Large intestine (tissue), 12 donors: ENCODE data around the gene ABCB8. TPM values are rescaled to one million over a fixed set of nuclear protein-coding genes. Genes with fewer than 3 reads are reported as not detected.
A peak's percentile ranks its signal among the peaks of the same experiment; 100 is the strongest.

Experiments used
- DNase-seq, 2 donors: peaks; one replicate each; pipeline versions ENCODE4 v3.0.0 to v3.0.0-alpha.2; 2013
- H3K27ac ChIP-seq: one replicate; pipeline ENCODE4 v1.5.1; 2013; ENCODE audit warnings: low read length
- H3K27me3 ChIP-seq: 2 replicates; pipeline ENCODE4 v1.6.1; 2013; ENCODE audit warnings: low read length; ENCODE audit not compliant: control insufficient read depth, insufficient read depth
- H3K36me3 ChIP-seq: 2 replicates; pipeline ENCODE4 v1.6.1; 2013; ENCODE audit warnings: low read length; ENCODE audit not compliant: control insufficient read depth, insufficient read depth
- H3K4me1 ChIP-seq: one replicate; pipeline ENCODE4 v1.6.1; 2013; ENCODE audit warnings: low read length; ENCODE audit not compliant: control insufficient read depth, insufficient read depth
- H3K4me3 ChIP-seq: one replicate; pipeline ENCODE4 v1.5.1; 2013; ENCODE audit warnings: low read length
- H3K9me3 ChIP-seq: one replicate; pipeline ENCODE4 v1.6.1; 2013; ENCODE audit warnings: mild to moderate bottlenecking, low read depth, low read length, moderate library complexity; ENCODE audit not compliant: control insufficient read depth
- WGBS: methylation state at CpG from one replicate; pipeline ENCODE4 v1.1.5; 2013; ENCODE audit warnings: low lambda C conversion rate; ENCODE audit not compliant: insufficient coverage; 5-methylcytosine and 5-hydroxymethylcytosine counted together
- long read RNA-seq, 11 donors: transcript quantifications; one replicate each; lab custom pipeline, GENCODE V29; 2026
- polyA plus RNA-seq: library from polyadenylated mRNA; unstranded; fragments of 120-200 nt; gene quantifications from one replicate; pipeline ENCODE4 v1.2.1, GENCODE V29; 2013

The ABCB8 gene
- 24.2 TPM for polyA plus RNA-seq
- long read RNA-seq, donor 1, full-length matches to known transcripts, result 2 of 2 reads
- long read RNA-seq, donor 1, partial matches to known transcripts, result 0 of 2 reads
- long read RNA-seq, donor 1, other reads (novel, unspliced or antisense), result 0 of 2 reads
- long read RNA-seq, donor 2, partial matches to known transcripts, result 0 of 1 reads
- long read RNA-seq, donor 2, other reads (novel, unspliced or antisense), result 0 of 1 reads
- long read RNA-seq, donor 3, full-length matches to known transcripts, result 1 of 6 reads
- long read RNA-seq, donor 3, partial matches to known transcripts, result 5 of 6 reads
- long read RNA-seq, donor 3, other reads (novel, unspliced or antisense), result 0 of 6 reads
- long read RNA-seq, donor 4, result 0 reads
- long read RNA-seq, donor 5, full-length matches to known transcripts, result 1 of 1 reads
- long read RNA-seq, donor 5, partial matches to known transcripts, result 0 of 1 reads
- long read RNA-seq, donor 5, other reads (novel, unspliced or antisense), result 0 of 1 reads
- long read RNA-seq, donor 6, full-length matches to known transcripts, result 3 of 3 reads
- long read RNA-seq, donor 6, partial matches to known transcripts, result 0 of 3 reads
- long read RNA-seq, donor 6, other reads (novel, unspliced or antisense), result 0 of 3 reads
- long read RNA-seq, donor 7, result 0 reads
- long read RNA-seq, donor 8, full-length matches to known transcripts, result 2 of 2 reads
- long read RNA-seq, donor 8, partial matches to known transcripts, result 0 of 2 reads
- long read RNA-seq, donor 8, other reads (novel, unspliced or antisense), result 0 of 2 reads
- long read RNA-seq, donor 9, partial matches to known transcripts, result 0 of 1 reads
- long read RNA-seq, donor 9, other reads (novel, unspliced or antisense), result 0 of 1 reads
- long read RNA-seq, donor 10, result 0 reads
- long read RNA-seq, donor 11, full-length matches to known transcripts, result 1 of 14 reads
- long read RNA-seq, donor 11, partial matches to known transcripts, result 6 of 14 reads
- long read RNA-seq, donor 11, other reads (novel, unspliced or antisense), result 7 of 14 reads

DNA sequence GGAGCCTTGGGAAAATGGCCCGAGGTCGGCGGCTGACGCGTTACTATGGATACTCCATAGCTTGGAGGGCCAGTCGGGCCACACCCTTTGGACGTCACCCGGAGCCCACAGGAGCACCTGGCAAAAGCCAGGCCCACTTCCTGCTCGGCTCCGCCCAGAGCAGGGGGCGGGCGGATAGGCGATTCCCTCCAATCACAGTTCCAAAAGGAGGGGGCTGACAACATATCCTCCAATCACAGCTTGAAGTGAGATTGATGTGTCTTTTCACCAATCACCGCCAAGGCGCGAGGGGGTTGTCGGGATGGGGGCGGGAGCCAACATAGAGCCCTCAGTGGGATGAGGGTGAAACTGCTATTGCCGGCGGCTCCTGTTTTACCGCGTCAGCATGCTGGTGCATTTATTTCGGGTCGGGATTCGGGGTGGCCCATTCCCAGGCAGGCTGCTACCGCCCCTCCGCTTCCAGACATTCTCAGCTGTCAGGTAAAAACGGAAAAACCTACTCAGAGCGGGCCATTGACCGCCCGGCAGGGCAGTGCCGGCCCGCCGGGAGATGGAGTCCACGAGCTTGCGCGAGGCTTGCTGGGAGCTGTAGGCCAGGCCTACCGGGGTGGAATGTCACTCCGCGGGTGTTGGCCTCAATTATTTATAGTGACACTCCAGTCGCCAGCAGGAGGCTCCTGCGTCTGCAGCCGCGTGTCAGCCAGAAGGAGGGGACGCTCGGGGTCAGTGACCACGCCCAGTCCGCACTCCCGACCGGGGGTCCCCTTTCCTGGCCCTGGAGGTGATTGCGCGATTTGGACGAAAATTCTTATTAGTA is at the start of gene ABCB8:
Gene ABCB8 (plus strand): TSS at position 320 of the 817 bp plus-strand sequence. CDS start 66 bp downstream, at position 386.
- no CpG with 5 or more reads among the region's 53 CpGs for WGBS
- Histone ChIP-seq H3K4me3 (peak within 1 kb of the TSS; percentile 68), H3K9me3 (no peaks in the 10 kb centered on the region), H3K4me1 (peaks cover 11% of the 10 kb centered on the region), H3K36me3 (peaks cover 8% of the 10 kb centered on the region), H3K27ac (peak within 1 kb of the TSS; percentile 76), H3K27me3 (peaks cover 3% of the 10 kb centered on the region)
- DNase-seq, result peak; percentile 100

DNA sequence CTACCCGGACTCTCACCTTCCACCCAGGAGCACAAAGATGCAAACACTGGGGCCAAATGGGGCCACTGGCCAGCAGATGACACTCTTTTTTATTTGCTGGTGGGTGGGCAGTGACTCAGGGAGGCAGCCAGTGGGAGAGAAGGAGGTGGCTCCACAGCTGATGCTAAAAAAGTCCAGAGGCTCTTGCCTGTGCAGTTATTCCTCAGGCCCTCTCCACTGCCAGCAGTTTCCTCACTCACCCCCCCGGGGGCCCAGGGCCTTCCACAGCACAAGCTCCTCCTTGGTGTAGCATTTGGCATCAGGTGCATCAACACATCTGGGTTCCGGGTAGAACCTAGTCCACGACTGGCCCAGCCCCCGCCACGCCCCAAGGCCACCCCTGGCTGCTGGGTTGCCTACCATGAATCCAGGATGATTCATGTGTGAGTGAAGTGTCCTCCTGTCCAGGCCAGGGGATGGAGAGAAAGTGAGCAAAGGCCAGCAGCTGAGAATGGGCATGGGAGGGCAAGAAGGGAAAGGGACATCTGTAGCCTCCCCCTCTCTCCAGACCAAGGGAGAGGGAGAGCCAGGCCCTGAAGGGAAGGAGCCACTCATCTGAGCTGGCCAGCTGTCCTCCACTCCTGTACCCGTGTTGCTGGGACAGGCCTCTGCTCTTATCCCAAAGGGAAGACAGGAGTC is 48.4 kb upstream of the ABCB8 start:
- Histone ChIP-seq H3K4me3 (no peak overlapping the region), H3K36me3 (no peaks in the 10 kb centered on the region), H3K4me1 (peaks cover 42% of the 10 kb centered on the region), H3K27ac (peak overlapping the region; percentile 74), H3K9me3 (no peaks in the 10 kb centered on the region), H3K27me3 (peaks cover 44% of the 10 kb centered on the region)
- DNase-seq, result no peak
- WGBS, result 20% methylated on average over 1 of the region's 7 CpGs

DNA sequence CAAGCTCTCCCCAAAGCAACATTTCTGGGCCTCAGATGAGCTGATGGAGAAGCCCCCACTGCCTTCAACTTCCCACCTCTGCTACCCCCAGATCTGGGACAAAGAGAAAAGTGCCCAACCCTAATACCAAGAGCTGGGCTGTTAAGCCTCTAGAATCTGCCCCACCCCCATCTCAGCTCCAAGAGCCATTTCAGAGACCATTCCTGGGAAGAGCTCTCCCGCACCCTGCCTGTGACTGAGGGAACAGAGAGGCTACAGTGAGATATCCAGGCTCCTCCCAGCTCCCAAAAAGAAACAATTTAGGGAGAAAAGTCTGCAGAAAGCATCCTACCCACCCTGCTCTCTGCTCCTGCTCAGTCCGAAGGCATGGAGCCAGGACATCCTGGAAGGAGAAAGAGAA is 47.6 kb upstream of the ABCB8 start:
- Histone ChIP-seq H3K9me3 (no peaks in the 10 kb centered on the region), H3K4me3 (no peak overlapping the region), H3K27ac (no peak overlapping the region), H3K27me3 (peaks cover 44% of the 10 kb centered on the region), H3K4me1 (peaks cover 35% of the 10 kb centered on the region), H3K36me3 (no peaks in the 10 kb centered on the region)
- WGBS, result no CpG with 5 or more reads among the region's 2 CpGs
- DNase-seq, result no peak

GRCh38 chr7:150981644-150982043 is 46.6 kb upstream of the ABCB8 start:
- peaks cover 26% of the 10 kb centered on the region for H3K4me1 ChIP-seq
- peaks cover 40% of the 10 kb centered on the region for H3K27me3 ChIP-seq
- H3K36me3 ChIP-seq, result no peaks in the 10 kb centered on the region
- no CpG with 5 or more reads among the region's 6 CpGs for WGBS
- H3K9me3 ChIP-seq, result no peaks in the 10 kb centered on the region
- no peak overlapping the region for H3K27ac ChIP-seq
- H3K4me3 ChIP-seq, result no peak overlapping the region
- no peak for DNase-seq

GRCh38 chr7:150982351-150982750 is 45.9 kb upstream of the ABCB8 start:
- no peak for DNase-seq
- 100% methylated on average over 1 of the region's 3 CpGs for WGBS
- Histone ChIP-seq H3K4me3 (no peak overlapping the region), H3K9me3 (no peaks in the 10 kb centered on the region), H3K36me3 (no peaks in the 10 kb centered on the region), H3K27ac (no peak overlapping the region), H3K4me1 (peaks cover 19% of the 10 kb centered on the region), H3K27me3 (peaks cover 33% of the 10 kb centered on the region)

DNA sequence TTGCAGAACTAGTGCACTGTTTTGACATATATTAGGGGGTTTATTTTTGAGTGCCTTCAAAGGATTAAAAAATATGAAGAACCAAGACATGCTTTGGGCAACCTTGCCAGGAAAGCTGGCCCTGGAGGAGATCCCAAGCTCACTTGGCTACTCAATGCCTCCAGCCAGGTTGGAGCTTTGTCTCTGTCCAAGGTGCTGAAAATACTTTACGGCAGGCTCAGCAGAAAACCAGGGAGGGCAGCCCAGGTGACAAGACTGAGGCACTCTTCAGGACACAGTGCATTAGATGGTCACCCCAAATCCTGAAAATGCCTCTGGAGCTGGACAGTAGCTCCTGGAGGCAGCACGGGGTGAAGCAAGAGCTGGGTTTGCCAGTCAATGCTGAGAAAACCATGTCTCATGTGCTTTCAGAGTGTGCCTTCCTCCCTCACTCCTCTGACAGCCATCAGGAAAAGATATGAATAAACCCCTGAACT is 44.3 kb upstream of the ABCB8 start:
- Histone ChIP-seq H3K27me3 (peaks cover 25% of the 10 kb centered on the region), H3K9me3 (no peaks in the 10 kb centered on the region)
- WGBS, result no CpG with 5 or more reads among the region's 2 CpGs

DNA sequence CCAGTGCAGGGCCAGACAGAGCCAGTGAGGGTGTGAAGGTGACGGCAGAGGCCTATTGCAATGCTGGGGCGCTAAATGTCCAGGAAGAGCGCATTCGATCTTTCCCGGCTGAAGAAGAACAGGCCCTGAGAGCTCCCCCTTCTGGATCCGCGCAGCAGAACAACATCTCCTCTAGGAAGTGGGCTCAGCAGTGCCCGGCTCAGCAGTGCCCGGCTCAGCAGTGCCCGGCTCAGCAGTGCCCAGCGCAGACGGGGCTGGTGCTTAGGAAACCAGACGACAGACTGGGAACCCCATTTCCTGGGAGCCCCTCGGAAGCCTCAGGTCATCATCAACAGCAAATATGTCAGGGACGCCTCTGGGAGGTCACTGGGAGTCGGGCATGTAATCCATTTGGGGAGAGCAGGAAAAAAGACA is 42.1 kb upstream of the ABCB8 start:
- DNase-seq, result no peak
- H3K27me3 ChIP-seq, result peaks cover 4% of the 10 kb centered on the region
- H3K27ac ChIP-seq, result no peak overlapping the region
- WGBS, result no CpG with 5 or more reads among the region's 16 CpGs
- H3K36me3 ChIP-seq, result no peaks in the 10 kb centered on the region
- peaks cover 8% of the 10 kb centered on the region for H3K4me1 ChIP-seq
- peaks cover 10% of the 10 kb centered on the region for H3K9me3 ChIP-seq
- H3K4me3 ChIP-seq, result no peak overlapping the region

More for the DNA sequence above, 44.3 kb upstream of the ABCB8 start:
- Histone ChIP-seq H3K36me3 (no peaks in the 10 kb centered on the region), H3K27ac (no peak overlapping the region), H3K4me1 (peaks cover 22% of the 10 kb centered on the region), H3K4me3 (no peak overlapping the region)
- DNase-seq, result no peak

DNA sequence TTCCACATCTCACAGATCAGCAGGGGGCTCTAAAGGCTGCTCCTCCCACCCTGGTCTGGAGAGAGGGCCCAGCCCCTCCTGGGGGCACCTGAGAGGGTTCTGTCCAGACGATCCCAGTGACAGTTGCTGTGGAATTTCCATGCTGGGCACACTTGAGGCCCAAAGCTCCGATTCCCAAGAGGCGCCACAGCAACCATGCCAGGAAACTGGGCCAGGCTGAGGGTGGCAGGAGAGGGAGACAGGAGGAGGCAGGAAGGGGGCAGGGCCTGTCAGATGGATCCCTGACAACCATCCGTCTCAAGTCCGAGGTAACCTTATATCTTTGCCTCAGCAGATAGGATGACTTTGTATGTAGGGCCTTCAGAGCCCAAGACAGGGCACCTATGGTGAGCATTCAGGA is 41.7 kb upstream of the ABCB8 start:
- DNase-seq, result no peak
- H3K4me3 ChIP-seq, result no peak overlapping the region
- H3K27me3 ChIP-seq, result peaks cover under 1% of the 10 kb centered on the region
- peaks cover 10% of the 10 kb centered on the region for H3K9me3 ChIP-seq
- no peak overlapping the region for H3K27ac ChIP-seq
- H3K4me1 ChIP-seq, result peaks cover 8% of the 10 kb centered on the region
- no peaks in the 10 kb centered on the region for H3K36me3 ChIP-seq
- WGBS, result no CpG with 5 or more reads among the region's 5 CpGs
